PFSK-1 (cell line): ENCODE measurements around the gene PDCD11.

ENCODE experiments used
- FOXP2 ChIP-seq: optimal IDR thresholded peaks from 2 replicates; pipeline ENCODE3; 2011; ENCODE audit warnings: borderline replicate concordance, control low read depth, inconsistent platforms; ENCODE audit not compliant: insufficient read depth; ENCODE audit errors: extremely low read length, extremely low read depth
- POLR2AphosphoS5 ChIP-seq: IDR thresholded peaks from 2 replicates; pipeline ENCODE4 v1.6.1; 2012; ENCODE audit warnings: low read depth, mild to moderate bottlenecking, control low read depth, low read length, moderate library complexity
- SIN3A ChIP-seq: IDR thresholded peaks from 2 replicates; pipeline ENCODE4 v1.6.1; 2012; ENCODE audit warnings: mild to moderate bottlenecking, low read length, moderate library complexity, borderline replicate concordance; ENCODE audit not compliant: insufficient read depth
- TF ChIP-seq, protein P1 (sequence below), 2 experiments: IDR thresholded peaks; 2 replicates each; pipeline versions ENCODE4 v1.6.1 to v1.8.0; 2011 to 2012; ENCODE audit warnings: low read depth in 2 of 2, low read length in 2 of 2, control low read depth in 1 of 2, inconsistent platforms in 1 of 2, mild to moderate bottlenecking in 1 of 2, moderate library complexity in 1 of 2; ENCODE audit not compliant: insufficient read depth in 1 of 2

DNA sequence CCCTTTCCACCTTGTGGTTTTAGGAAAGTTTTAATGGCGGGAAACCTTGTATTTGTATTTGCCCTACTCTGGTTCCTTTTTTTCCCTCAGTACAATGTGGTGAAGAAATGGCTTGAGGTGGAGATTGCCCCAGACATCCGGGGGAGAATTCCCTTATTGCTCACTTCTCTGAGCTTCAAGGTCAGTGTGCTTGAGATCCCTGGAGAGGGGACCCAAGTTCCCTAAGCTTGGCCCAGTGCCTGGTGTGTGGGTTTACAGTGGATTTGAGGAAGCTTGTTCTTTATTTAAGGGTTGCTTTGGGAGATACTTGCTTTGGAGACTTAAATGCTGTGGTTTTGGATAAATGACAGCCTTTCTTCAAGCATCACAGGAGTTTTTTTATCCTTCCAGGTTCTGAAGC, 37.4 kb downstream of the PDCD11 start:
- TF ChIP-seq POLR2AphosphoS5 = no peak
- TF ChIP-seq, protein P1, sequence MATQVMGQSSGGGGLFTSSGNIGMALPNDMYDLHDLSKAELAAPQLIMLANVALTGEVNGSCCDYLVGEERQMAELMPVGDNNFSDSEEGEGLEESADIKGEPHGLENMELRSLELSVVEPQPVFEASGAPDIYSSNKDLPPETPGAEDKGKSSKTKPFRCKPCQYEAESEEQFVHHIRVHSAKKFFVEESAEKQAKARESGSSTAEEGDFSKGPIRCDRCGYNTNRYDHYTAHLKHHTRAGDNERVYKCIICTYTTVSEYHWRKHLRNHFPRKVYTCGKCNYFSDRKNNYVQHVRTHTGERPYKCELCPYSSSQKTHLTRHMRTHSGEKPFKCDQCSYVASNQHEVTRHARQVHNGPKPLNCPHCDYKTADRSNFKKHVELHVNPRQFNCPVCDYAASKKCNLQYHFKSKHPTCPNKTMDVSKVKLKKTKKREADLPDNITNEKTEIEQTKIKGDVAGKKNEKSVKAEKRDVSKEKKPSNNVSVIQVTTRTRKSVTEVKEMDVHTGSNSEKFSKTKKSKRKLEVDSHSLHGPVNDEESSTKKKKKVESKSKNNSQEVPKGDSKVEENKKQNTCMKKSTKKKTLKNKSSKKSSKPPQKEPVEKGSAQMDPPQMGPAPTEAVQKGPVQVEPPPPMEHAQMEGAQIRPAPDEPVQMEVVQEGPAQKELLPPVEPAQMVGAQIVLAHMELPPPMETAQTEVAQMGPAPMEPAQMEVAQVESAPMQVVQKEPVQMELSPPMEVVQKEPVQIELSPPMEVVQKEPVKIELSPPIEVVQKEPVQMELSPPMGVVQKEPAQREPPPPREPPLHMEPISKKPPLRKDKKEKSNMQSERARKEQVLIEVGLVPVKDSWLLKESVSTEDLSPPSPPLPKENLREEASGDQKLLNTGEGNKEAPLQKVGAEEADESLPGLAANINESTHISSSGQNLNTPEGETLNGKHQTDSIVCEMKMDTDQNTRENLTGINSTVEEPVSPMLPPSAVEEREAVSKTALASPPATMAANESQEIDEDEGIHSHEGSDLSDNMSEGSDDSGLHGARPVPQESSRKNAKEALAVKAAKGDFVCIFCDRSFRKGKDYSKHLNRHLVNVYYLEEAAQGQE (IDR thresholded peaks at IDR 0.05; ENCODE audit: insufficient read depth in 1 of 2, low read depth in 2 of 2, low read length in 2 of 2) = no peak
- TF ChIP-seq SIN3A = no peak
- TF ChIP-seq FOXP2 = no peak
